GM12892 (cell line): Measurements from ENCODE around the gene MALRD1.

Source experiments
- DNase-seq: peaks from one replicate; pipeline ENCODE4 v3.0.0; 2011; ENCODE audit not compliant: insufficient read length
- FAIRE-seq: peaks from 2 replicates; lab custom pipeline; 2011; peaks lifted over from hg19 to GRCh38; lab: Jason Lieb, UNC
- POLR2A ChIP-seq: IDR thresholded peaks from 2 replicates; pipeline ENCODE4 v1.6.1; 2011; ENCODE audit warnings: low read depth, low read length, control low read depth
- POLR2AphosphoS5 ChIP-seq: IDR thresholded peaks from 2 replicates; pipeline ENCODE4 v1.6.1; 2011; ENCODE audit warnings: low read depth, low read length, control low read depth
- TAF1 ChIP-seq: IDR thresholded peaks from 2 replicates; pipeline ENCODE4 v1.6.1; 2011; ENCODE audit warnings: low read depth, mild to moderate bottlenecking, control low read depth, low read length, borderline replicate concordance

MALRD1 gene

GRCh38 chr10:19117438-19117837, 68.8 kb downstream of the MALRD1 start:
- FAIRE-seq, result no peak
- no peak for DNase-seq
- TF ChIP-seq POLR2AphosphoS5 (no peak), TAF1 (no peak), POLR2A (no peak)

GRCh38 chr10:19119191-19119590, 70.6 kb downstream of the MALRD1 start:
- DNase-seq (no peak), FAIRE-seq (no peak)
- TF ChIP-seq POLR2AphosphoS5 (no peak), POLR2A (no peak)

- TF ChIP-seq POLR2A (no peak), POLR2AphosphoS5 (no peak), TAF1 (no peak)
- no peak for FAIRE-seq
- DNase-seq, result no peak
These were observed 71.8 kb downstream of the MALRD1 start for GRCh38 chr10:19120381-19120908.

GRCh38 chr10:19133992-19134391, 85.4 kb downstream of the MALRD1 start:
- DNase-seq, result no peak
- FAIRE-seq, result no peak
- no peak for TF ChIP-seq TAF1
- no peak for TF ChIP-seq POLR2A
- TF ChIP-seq POLR2AphosphoS5, result no peak

GRCh38 chr10:19142967-19143366, 94.4 kb downstream of the MALRD1 start:
- DNase-seq (no peak), FAIRE-seq (no peak)
- no peak for TF ChIP-seq POLR2AphosphoS5
- TF ChIP-seq POLR2A, result no peak
- no peak for TF ChIP-seq TAF1

GRCh38 chr10:19144206-19144605, 95.6 kb downstream of the MALRD1 start:
- TF ChIP-seq POLR2AphosphoS5, result no peak
- no peak for TF ChIP-seq TAF1
- TF ChIP-seq POLR2A, result no peak
- FAIRE-seq, result no peak
- no peak for DNase-seq

GRCh38 chr10:19154375-19154774, 105.8 kb downstream of the MALRD1 start:
- FAIRE-seq, result no peak
- TF ChIP-seq TAF1, result no peak
- TF ChIP-seq POLR2A, result no peak
- TF ChIP-seq POLR2AphosphoS5, result no peak
- DNase-seq, result no peak

GRCh38 chr10:19158358-19158757, 109.8 kb downstream of the MALRD1 start:
- DNase-seq, result no peak
- no peak for TF ChIP-seq POLR2AphosphoS5
- no peak for TF ChIP-seq POLR2A
- no peak for TF ChIP-seq TAF1
- FAIRE-seq, result no peak

- TF ChIP-seq POLR2AphosphoS5 (no peak), POLR2A (no peak), TAF1 (no peak)
- FAIRE-seq, result no peak
These were observed 110.3 kb downstream of the MALRD1 start for GRCh38 chr10:19158870-19159269.

GRCh38 chr10:19164461-19164860, 115.9 kb downstream of the MALRD1 start:
- FAIRE-seq (no peak), DNase-seq (no peak)
- TF ChIP-seq POLR2AphosphoS5, result no peak
- no peak for TF ChIP-seq POLR2A
- no peak for TF ChIP-seq TAF1

More at GRCh38 chr10:19158870-19159269, 110.3 kb downstream of the MALRD1 start:
- DNase-seq, result no peak

- no peak for DNase-seq
- TF ChIP-seq POLR2AphosphoS5 (no peak), TAF1 (no peak), POLR2A (no peak)
- no peak for FAIRE-seq
These were observed 120.0 kb downstream of the MALRD1 start for GRCh38 chr10:19168584-19168983.

- FAIRE-seq, result no peak
- TF ChIP-seq POLR2A, result no peak
- no peak for TF ChIP-seq POLR2AphosphoS5
- TF ChIP-seq TAF1, result no peak
These were observed 120.4 kb downstream of the MALRD1 start for GRCh38 chr10:19169041-19169440.

GRCh38 chr10:19169684-19170083, 121.1 kb downstream of the MALRD1 start:
- TF ChIP-seq POLR2A, result no peak
- no peak for FAIRE-seq
- DNase-seq, result no peak

More at GRCh38 chr10:19169041-19169440, 120.4 kb downstream of the MALRD1 start:
- DNase-seq, result no peak

- FAIRE-seq (no peak), DNase-seq (no peak)
- TF ChIP-seq POLR2AphosphoS5 (no peak), POLR2A (no peak), TAF1 (no peak)
These were observed 130.1 kb downstream of the MALRD1 start for GRCh38 chr10:19178675-19179074.
